GM23338 (cell line): ENCODE measurements around the gene PTH1R. TPM values are rescaled to one million over a fixed set of nuclear protein-coding genes. Genes with fewer than 3 reads are reported as not detected.

Experiments used
- ATAC-seq: fragments of 200-7000 bp; cut with Tn5 transposase; 3 replicates; pipeline ENCODE4 v1.9.1; 2020
- DNase-seq: peaks from one replicate; pipeline ENCODE4 v3.0.0-alpha.2; 2015; ENCODE audit warnings: low spot score
- H2AFZ ChIP-seq: fragments of 200-600 bp; sonication (generic); 2 replicates; pipeline ENCODE4 v1.8.0; 2016; ENCODE audit warnings: antibody characterized with exemption, mild to moderate bottlenecking, moderate library complexity
- H3F3A ChIP-seq: fragments of 200-600 bp; sonication (generic); replicated peaks from 2 replicates; pipeline ENCODE4 v1.8.0; 2017; ENCODE audit warnings: antibody characterized with exemption, mixed run types, low read depth
- H3K27ac ChIP-seq: fragments of 200-600 bp; sonication (generic); 2 replicates; pipeline ENCODE4 v1.6.1; 2016; ENCODE audit warnings: low read depth
- H3K27me3 ChIP-seq: fragments of 200-600 bp; sonication (generic); 2 replicates; pipeline ENCODE4 v1.8.0; 2016; ENCODE audit warnings: mild to moderate bottlenecking, mixed run types, moderate library complexity; ENCODE audit not compliant: insufficient read depth
- H3K36me3 ChIP-seq: fragments of 200-600 bp; sonication (generic); 2 replicates; pipeline ENCODE4 v1.8.0; 2016; ENCODE audit warnings: mild to moderate bottlenecking; ENCODE audit not compliant: insufficient read depth
- H3K4me1 ChIP-seq: fragments of 200-600 bp; sonication (generic); 2 replicates; pipeline ENCODE4 v1.8.0; 2016; ENCODE audit warnings: mild to moderate bottlenecking, moderate library complexity; ENCODE audit not compliant: insufficient read depth
- H3K4me2 ChIP-seq: fragments of 200-600 bp; sonication (generic); 2 replicates; pipeline ENCODE4 v1.7.1; 2017; ENCODE audit warnings: mixed run types
- H3K4me3 ChIP-seq: fragments of 200-600 bp; sonication (generic); 2 replicates; pipeline ENCODE4 v1.6.1; 2016; ENCODE audit warnings: mixed run types
- H3K79me2 ChIP-seq: fragments of 200-600 bp; sonication (generic); replicated peaks from 2 replicates; pipeline ENCODE4 v1.8.0; 2017; ENCODE audit warnings: mild to moderate bottlenecking; ENCODE audit not compliant: insufficient read depth
- H3K9me2 ChIP-seq: fragments of 200-600 bp; sonication (generic); 2 replicates; pipeline ENCODE4 v1.8.0; 2017; ENCODE audit not compliant: insufficient read depth
- H4K20me1 ChIP-seq: fragments of 200-600 bp; sonication (generic); replicated peaks from 2 replicates; pipeline ENCODE4 v1.8.0; 2017; ENCODE audit warnings: mild to moderate bottlenecking; ENCODE audit not compliant: insufficient read depth
- H3K27ac Mint-ChIP-seq: 2 replicates; pipeline ENCODE4 v1.8.0; 2020; ENCODE audit warnings: inconsistent platforms, mild to moderate bottlenecking, moderate library complexity, mixed read lengths
- H3K27me3 Mint-ChIP-seq: 3 replicates; pipeline ENCODE4 v1.8.0; 2022; ENCODE audit warnings: low read depth, mild to moderate bottlenecking, moderate library complexity, mixed read lengths, inconsistent platforms; ENCODE audit not compliant: insufficient read depth, poor library complexity
- H3K36me3 Mint-ChIP-seq: 3 replicates; pipeline ENCODE4 v1.8.0; 2021; ENCODE audit warnings: low read depth, mild to moderate bottlenecking, inconsistent platforms, moderate library complexity, mixed read lengths
- H3K4me1 Mint-ChIP-seq: 3 replicates; pipeline ENCODE4 v1.8.0; 2020; ENCODE audit warnings: mild to moderate bottlenecking, inconsistent platforms, mixed read lengths
- H3K4me3 Mint-ChIP-seq: 3 replicates; pipeline ENCODE4 v1.8.0; 2021; ENCODE audit warnings: moderate library complexity, mild to moderate bottlenecking, inconsistent platforms, mixed read lengths
- H3K9me3 Mint-ChIP-seq: 3 replicates; pipeline ENCODE4 v1.8.0; 2020; ENCODE audit warnings: moderate library complexity, mild to moderate bottlenecking, inconsistent platforms, mixed read lengths
- CREB1 ChIP-seq: fragments of 250-450 bp; sonication (Bioruptor Pico); IDR thresholded peaks from 2 replicates; pipeline ENCODE4 v1.5.0; 2020; ENCODE audit warnings: low read depth, mild to moderate bottlenecking, moderate library complexity
- EZH2 ChIP-seq: fragments of 200-600 bp; sonication (generic); IDR thresholded peaks from one replicate; pipeline ENCODE4 v1.8.0; 2017; ENCODE audit warnings: antibody characterized with exemption, mild to moderate bottlenecking, low read depth; ENCODE audit not compliant: unreplicated experiment
- EZH2phosphoT487 ChIP-seq: fragments of 200-600 bp; sonication (generic); IDR thresholded peaks from one replicate; pipeline ENCODE4 v1.8.1; 2018; ENCODE audit warnings: antibody characterized with exemption; ENCODE audit not compliant: unreplicated experiment
- NANOG ChIP-seq: IDR thresholded peaks from 2 replicates; pipeline ENCODE4 v1.6.1; 2016; ENCODE audit warnings: antibody characterized with exemption, borderline replicate concordance
- POLR2AphosphoS5 ChIP-seq: IDR thresholded peaks from 2 replicates; pipeline ENCODE4 v1.6.1; 2016; ENCODE audit warnings: antibody characterized with exemption, low read depth
- STAT1 ChIP-seq: IDR thresholded peaks from one replicate; pipeline ENCODE4 v1.6.1; 2016; ENCODE audit warnings: antibody characterized with exemption; ENCODE audit not compliant: unreplicated experiment
- ZNF331 ChIP-seq: fragments of 250-450 bp; sonication (Bioruptor Pico); IDR thresholded peaks from 2 replicates; pipeline ENCODE4 v1.5.0; 2020; ENCODE audit warnings: low read depth, mild to moderate bottlenecking, moderate library complexity
- polyA plus RNA-seq: library from polyadenylated mRNA; unstranded; fragments of >200 nt; fragmentation: Nextera tagmentation; extraction: Ambion mirVana; gene quantifications from 2 replicates; pipeline ENCODE4 v1.2.1, GENCODE V29; 2016
- total RNA-seq: library from RNA; depleted of rRNA; stranded (reverse); fragments of >200 nt; shearing (Covaris generic); gene quantifications from 2 replicates; pipeline ENCODE4 v1.2.3, GENCODE V29; 2014
- TF ChIP-seq, protein P1 (sequence below): IDR thresholded peaks from 2 replicates; pipeline ENCODE4 v1.6.1; 2016; ENCODE audit warnings: antibody characterized with exemption
- TF ChIP-seq, protein P2 (sequence below), 2 experiments: fragments of 200-600 bp in 1 of 2; sonication (generic) in 1 of 2; conservative IDR thresholded peaks; 2 replicates each; pipeline versions ENCODE4 v1.5.1 to v1.6.1; 2016 to 2017; ENCODE audit warnings: antibody characterized with exemption in 2 of 2, low read depth in 2 of 2, mild to moderate bottlenecking in 2 of 2, moderate library complexity in 1 of 2
- TF ChIP-seq, protein P3 (sequence below): fragments of 250-450 bp; sonication (Bioruptor Pico); IDR thresholded peaks from 2 replicates; pipeline ENCODE4 v1.5.0; 2020; ENCODE audit warnings: mild to moderate bottlenecking, moderate library complexity

The PTH1R gene
- total and polyA plus RNA-seq, 2 experiments from 2014 or later: 1.3 to 1.9 TPM

DNA sequence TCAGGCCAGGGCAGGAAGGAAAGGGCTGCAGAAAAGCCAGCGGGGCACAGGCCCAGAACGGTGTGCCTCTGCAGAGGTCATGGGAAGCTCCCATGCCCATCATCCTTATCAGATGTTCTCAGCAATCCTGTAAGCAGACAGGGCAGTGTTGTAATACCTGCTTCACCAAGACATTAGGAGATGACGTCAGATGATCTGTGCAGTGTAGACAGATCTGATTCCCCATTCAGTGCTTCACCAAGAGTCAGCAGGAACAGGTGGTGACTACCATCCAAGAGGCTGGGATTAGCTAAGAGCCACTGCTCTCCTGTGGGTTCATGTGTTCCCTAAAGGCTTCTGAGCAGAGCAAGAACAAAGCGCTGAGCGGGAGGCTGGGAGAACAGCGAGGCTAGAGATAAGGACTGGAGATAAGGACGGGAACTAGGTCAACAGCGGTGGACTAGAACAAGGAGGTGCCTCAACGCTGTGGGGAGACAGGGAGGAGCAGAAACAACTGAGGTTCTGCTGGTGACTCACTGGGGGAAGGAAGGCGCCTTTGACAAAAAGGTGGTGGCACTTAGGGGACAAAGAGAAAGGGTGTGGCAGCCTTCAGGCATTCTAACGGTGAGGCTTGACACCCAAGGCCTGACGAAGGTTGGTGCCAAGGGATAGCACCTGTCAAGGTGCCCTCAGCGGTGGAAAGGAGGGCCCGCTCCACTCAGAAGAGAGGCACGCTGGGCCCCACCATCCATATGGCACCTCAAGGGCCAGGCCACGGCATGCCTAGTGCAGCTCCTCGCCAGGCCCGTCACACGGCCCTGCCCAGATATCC is 70.7 kb downstream of the PTH1R start (continued):
- TF ChIP-seq, protein P1, sequence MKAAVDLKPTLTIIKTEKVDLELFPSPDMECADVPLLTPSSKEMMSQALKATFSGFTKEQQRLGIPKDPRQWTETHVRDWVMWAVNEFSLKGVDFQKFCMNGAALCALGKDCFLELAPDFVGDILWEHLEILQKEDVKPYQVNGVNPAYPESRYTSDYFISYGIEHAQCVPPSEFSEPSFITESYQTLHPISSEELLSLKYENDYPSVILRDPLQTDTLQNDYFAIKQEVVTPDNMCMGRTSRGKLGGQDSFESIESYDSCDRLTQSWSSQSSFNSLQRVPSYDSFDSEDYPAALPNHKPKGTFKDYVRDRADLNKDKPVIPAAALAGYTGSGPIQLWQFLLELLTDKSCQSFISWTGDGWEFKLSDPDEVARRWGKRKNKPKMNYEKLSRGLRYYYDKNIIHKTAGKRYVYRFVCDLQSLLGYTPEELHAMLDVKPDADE: no peak
- TF ChIP-seq, protein P2, sequence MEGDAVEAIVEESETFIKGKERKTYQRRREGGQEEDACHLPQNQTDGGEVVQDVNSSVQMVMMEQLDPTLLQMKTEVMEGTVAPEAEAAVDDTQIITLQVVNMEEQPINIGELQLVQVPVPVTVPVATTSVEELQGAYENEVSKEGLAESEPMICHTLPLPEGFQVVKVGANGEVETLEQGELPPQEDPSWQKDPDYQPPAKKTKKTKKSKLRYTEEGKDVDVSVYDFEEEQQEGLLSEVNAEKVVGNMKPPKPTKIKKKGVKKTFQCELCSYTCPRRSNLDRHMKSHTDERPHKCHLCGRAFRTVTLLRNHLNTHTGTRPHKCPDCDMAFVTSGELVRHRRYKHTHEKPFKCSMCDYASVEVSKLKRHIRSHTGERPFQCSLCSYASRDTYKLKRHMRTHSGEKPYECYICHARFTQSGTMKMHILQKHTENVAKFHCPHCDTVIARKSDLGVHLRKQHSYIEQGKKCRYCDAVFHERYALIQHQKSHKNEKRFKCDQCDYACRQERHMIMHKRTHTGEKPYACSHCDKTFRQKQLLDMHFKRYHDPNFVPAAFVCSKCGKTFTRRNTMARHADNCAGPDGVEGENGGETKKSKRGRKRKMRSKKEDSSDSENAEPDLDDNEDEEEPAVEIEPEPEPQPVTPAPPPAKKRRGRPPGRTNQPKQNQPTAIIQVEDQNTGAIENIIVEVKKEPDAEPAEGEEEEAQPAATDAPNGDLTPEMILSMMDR (conservative IDR thresholded peaks at IDR 0.05; ENCODE audit: low read depth in 2 of 2): no peak
- no peak for TF ChIP-seq EZH2
- TF ChIP-seq ZNF331 (CRISPR knock-in tag): no peak

DNA sequence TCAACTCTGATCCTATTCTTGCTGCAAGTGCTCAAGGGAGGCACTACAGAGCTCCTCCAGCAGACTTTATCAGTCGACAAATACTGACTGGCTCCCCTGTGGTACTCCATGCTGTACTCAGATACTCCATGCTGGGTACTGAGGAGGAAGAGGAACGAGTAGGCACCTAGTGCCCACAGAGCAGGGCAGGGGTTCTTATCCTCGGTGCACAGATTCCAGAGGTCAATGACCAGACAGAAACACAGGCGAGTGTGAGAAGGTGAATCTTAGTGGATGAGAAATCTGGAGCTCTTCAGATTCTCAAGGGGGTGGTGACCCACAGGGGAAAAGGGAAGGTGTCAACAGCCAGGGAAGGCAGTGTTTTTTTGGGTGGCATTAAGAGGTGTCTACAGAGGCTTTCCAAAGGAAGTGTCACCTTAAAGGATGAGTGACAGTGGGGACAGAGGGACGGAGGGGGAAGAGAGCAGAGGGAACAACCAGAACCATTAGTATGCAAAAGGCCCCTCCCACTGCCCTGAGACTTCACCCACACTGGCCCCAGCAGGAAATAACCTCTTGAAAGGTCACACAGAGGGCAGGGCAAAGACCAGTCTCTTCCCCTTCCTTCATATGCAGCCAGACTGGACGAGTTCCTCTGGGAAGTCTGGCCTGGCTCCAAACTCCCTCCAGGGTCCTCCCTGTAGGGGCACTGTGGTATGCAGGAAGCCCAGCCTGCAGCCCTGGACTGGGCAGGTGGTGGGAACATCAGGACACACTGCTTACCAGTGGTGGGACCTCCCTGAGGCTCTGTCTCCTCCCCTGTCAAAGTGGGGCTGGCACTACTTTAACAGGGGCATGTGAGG is 71.5 kb downstream of the PTH1R start:
- no peaks in the 10 kb centered on the region; the same call in 2 of the 3 replicates for H3K9me3 Mint-ChIP-seq
- H3K27me3 Mint-ChIP-seq: peaks cover 7% of the 10 kb centered on the region
- H3K4me1 ChIP-seq: peaks cover 16% of the 10 kb centered on the region
- ATAC-seq (peak; percentile 52), DNase-seq (peak; percentile 41)
- peaks cover 61% of the 10 kb centered on the region for H3K4me1 Mint-ChIP-seq
- no peak overlapping the region; the same call in 2 of the 3 replicates for H3K4me3 Mint-ChIP-seq
- peaks cover 78% of the 10 kb centered on the region for H4K20me1 ChIP-seq
- no peaks in the 10 kb centered on the region for H3K9me2 ChIP-seq
- H3K36me3 Mint-ChIP-seq: peaks cover 18% of the 10 kb centered on the region
- no peak overlapping the region for H3K27ac Mint-ChIP-seq
- no peak overlapping the region for H2AFZ ChIP-seq
- H3K36me3 ChIP-seq: no peaks in the 10 kb centered on the region
- H3K4me3 ChIP-seq: no peak overlapping the region
- H3F3A ChIP-seq: no peaks in the 10 kb centered on the region
- no peak overlapping the region for H3K27ac ChIP-seq
- H3K27me3 ChIP-seq: no peaks in the 10 kb centered on the region
- TF ChIP-seq, protein P2 (conservative IDR thresholded peaks at IDR 0.05; ENCODE audit: low read depth in 2 of 2): no peak; a peak in 1 of 4 replicates
- TF ChIP-seq CREB1 (CRISPR knock-in tag) (no peak), STAT1 (no peak), EZH2phosphoT487 (no peak), EZH2 (no peak), POLR2AphosphoS5 (no peak), ZNF331 (CRISPR knock-in tag) (no peak), NANOG (no peak)
- TF ChIP-seq, protein P3, sequence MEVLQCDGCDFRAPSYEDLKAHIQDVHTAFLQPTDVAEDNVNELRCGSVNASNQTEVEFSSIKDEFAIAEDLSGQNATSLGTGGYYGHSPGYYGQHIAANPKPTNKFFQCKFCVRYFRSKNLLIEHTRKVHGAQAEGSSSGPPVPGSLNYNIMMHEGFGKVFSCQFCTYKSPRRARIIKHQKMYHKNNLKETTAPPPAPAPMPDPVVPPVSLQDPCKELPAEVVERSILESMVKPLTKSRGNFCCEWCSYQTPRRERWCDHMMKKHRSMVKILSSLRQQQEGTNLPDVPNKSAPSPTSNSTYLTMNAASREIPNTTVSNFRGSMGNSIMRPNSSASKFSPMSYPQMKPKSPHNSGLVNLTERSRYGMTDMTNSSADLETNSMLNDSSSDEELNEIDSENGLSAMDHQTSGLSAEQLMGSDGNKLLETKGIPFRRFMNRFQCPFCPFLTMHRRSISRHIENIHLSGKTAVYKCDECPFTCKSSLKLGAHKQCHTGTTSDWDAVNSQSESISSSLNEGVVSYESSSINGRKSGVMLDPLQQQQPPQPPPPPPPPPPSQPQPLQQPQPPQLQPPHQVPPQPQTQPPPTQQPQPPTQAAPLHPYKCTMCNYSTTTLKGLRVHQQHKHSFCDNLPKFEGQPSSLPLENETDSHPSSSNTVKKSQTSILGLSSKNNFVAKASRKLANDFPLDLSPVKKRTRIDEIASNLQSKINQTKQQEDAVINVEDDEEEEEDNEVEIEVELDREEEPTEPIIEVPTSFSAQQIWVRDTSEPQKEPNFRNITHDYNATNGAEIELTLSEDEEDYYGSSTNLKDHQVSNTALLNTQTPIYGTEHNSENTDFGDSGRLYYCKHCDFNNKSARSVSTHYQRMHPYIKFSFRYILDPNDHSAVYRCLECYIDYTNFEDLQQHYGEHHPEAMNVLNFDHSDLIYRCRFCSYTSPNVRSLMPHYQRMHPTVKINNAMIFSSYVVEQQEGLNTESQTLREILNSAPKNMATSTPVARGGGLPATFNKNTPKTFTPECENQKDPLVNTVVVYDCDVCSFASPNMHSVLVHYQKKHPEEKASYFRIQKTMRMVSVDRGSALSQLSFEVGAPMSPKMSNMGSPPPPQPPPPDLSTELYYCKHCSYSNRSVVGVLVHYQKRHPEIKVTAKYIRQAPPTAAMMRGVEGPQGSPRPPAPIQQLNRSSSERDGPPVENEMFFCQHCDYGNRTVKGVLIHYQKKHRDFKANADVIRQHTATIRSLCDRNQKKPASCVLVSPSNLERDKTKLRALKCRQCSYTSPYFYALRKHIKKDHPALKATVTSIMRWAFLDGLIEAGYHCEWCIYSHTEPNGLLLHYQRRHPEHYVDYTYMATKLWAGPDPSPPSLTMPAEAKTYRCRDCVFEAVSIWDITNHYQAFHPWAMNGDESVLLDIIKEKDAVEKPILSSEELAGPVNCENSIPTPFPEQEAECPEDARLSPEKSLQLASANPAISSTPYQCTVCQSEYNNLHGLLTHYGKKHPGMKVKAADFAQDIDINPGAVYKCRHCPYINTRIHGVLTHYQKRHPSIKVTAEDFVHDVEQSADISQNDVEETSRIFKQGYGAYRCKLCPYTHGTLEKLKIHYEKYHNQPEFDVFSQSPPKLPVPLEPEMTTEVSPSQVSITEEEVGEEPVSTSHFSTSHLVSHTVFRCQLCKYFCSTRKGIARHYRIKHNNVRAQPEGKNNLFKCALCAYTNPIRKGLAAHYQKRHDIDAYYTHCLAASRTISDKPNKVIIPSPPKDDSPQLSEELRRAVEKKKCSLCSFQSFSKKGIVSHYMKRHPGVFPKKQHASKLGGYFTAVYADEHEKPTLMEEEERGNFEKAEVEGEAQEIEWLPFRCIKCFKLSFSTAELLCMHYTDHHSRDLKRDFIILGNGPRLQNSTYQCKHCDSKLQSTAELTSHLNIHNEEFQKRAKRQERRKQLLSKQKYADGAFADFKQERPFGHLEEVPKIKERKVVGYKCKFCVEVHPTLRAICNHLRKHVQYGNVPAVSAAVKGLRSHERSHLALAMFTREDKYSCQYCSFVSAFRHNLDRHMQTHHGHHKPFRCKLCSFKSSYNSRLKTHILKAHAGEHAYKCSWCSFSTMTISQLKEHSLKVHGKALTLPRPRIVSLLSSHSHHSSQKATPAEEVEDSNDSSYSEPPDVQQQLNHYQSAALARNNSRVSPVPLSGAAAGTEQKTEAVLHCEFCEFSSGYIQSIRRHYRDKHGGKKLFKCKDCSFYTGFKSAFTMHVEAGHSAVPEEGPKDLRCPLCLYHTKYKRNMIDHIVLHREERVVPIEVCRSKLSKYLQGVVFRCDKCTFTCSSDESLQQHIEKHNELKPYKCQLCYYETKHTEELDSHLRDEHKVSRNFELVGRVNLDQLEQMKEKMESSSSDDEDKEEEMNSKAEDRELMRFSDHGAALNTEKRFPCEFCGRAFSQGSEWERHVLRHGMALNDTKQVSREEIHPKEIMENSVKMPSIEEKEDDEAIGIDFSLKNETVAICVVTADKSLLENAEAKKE (CRISPR knock-in tag): no peak
- 0 out of 2 replicates have a peak overlapping the region, but pooled peaks have one; percentile 20 for H3K4me2 ChIP-seq
- peaks cover 98% of the 10 kb centered on the region for H3K79me2 ChIP-seq
